Fibroblast of lung (primary cell): ENCODE results near the gene NEGR1.

Source experiments
- EZH2 ChIP-seq: IDR thresholded peaks from 2 replicates; pipeline ENCODE4 v1.5.1; 2012; ENCODE audit warnings: low read length, control low read depth, mild to moderate bottlenecking; ENCODE audit errors: missing control alignments
- TF ChIP-seq, protein P1 (sequence below), 2 donors: IDR thresholded peaks in 1 of 2; conservative IDR thresholded peaks in 1 of 2; 1 replicate in 1 of 2; 2 replicates in 1 of 2; pipeline ENCODE4 v1.5.1; 2011 to 2012; ENCODE audit warnings: low read length in 2 of 2, control low read depth in 1 of 2, inconsistent platforms in 1 of 2, low read depth in 1 of 2, mild to moderate bottlenecking in 1 of 2

DNA sequence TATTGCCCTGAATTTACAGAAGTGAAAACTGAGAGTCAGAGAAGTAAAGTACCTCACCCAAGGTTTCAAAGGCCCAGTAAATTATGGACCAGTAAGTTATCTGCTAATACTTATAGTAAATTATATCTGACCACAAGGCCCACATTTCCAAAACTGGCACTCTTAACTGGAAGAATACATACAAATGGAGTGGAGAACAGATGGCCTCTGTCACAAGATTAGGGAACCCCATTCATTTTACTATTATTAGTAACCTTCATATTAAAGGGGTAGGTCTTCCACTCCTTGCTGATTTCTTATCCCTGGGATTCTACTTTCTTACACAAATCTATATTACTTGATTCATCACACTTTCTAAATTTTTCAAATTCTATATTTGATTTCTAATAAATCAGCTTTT lies 588.8 kb downstream of the NEGR1 start:
- TF ChIP-seq, protein P1, sequence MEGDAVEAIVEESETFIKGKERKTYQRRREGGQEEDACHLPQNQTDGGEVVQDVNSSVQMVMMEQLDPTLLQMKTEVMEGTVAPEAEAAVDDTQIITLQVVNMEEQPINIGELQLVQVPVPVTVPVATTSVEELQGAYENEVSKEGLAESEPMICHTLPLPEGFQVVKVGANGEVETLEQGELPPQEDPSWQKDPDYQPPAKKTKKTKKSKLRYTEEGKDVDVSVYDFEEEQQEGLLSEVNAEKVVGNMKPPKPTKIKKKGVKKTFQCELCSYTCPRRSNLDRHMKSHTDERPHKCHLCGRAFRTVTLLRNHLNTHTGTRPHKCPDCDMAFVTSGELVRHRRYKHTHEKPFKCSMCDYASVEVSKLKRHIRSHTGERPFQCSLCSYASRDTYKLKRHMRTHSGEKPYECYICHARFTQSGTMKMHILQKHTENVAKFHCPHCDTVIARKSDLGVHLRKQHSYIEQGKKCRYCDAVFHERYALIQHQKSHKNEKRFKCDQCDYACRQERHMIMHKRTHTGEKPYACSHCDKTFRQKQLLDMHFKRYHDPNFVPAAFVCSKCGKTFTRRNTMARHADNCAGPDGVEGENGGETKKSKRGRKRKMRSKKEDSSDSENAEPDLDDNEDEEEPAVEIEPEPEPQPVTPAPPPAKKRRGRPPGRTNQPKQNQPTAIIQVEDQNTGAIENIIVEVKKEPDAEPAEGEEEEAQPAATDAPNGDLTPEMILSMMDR (conservative IDR thresholded peaks at IDR 0.05 in 1 of 2, IDR thresholded peaks at IDR 0.05 in 1 of 2; ENCODE audit: low read depth in 1 of 2, low read length in 2 of 2): no peak
- no peak for TF ChIP-seq EZH2
